Activated naive CD4-positive, alpha-beta T cell (primary cell): ENCODE data around the gene FAM174B.

Experiments used
- DNase-seq, 4 experiments: peaks; one replicate each; lab custom pipeline; 2025; lab: John Stamatoyannopoulos, UW

The FAM174B gene

GRCh38 chr15:92664178-92664900, 8.8 kb upstream of the FAM174B start:
- no peak for DNase-seq

GRCh38 chr15:92663250-92663951, 7.8 kb upstream of the FAM174B start:
- no peak for DNase-seq

GRCh38 chr15:92662762-92663161, 7.2 kb upstream of the FAM174B start:
- DNase-seq = no peak

GRCh38 chr15:92661956-92662355, 6.4 kb upstream of the FAM174B start:
- DNase-seq = no peak

- DNase-seq = no peak
Measured at GRCh38 chr15:92661069-92661468, 5.5 kb upstream of the FAM174B start.

GRCh38 chr15:92657486-92657885, 1.9 kb upstream of the FAM174B start:
- no peak for DNase-seq

- DNase-seq = no peak
Measured at GRCh38 chr15:92656089-92656488, 514 bp upstream of the FAM174B start.

- DNase-seq = no peak
Measured at GRCh38 chr15:92654662-92655061, 913 bp downstream of the FAM174B start.

- DNase-seq = no peak
Measured at GRCh38 chr15:92653836-92654539, 1.6 kb downstream of the FAM174B start.

- DNase-seq = no peak
Measured at GRCh38 chr15:92653366-92653765, 2.2 kb downstream of the FAM174B start.

- no peak for DNase-seq
Measured at GRCh38 chr15:92652576-92652966, 3.0 kb downstream of the FAM174B start.

GRCh38 chr15:92651877-92652575, 3.5 kb downstream of the FAM174B start:
- no peak for DNase-seq

GRCh38 chr15:92650966-92651365, 4.6 kb downstream of the FAM174B start:
- no peak for DNase-seq

GRCh38 chr15:92650256-92650655, 5.3 kb downstream of the FAM174B start:
- no peak for DNase-seq

GRCh38 chr15:92648190-92648875, 7.2 kb downstream of the FAM174B start:
- no peak for DNase-seq

GRCh38 chr15:92647467-92648163, 8.0 kb downstream of the FAM174B start:
- DNase-seq = no peak

GRCh38 chr15:92646216-92646615, 9.4 kb downstream of the FAM174B start:
- DNase-seq = no peak

GRCh38 chr15:92645731-92646130, 9.8 kb downstream of the FAM174B start:
- DNase-seq = no peak

- DNase-seq = no peak
Measured at GRCh38 chr15:92645051-92645631, 10.4 kb downstream of the FAM174B start.

GRCh38 chr15:92643849-92644815, 11.4 kb downstream of the FAM174B start:
- DNase-seq = no peak
